Sigmoid colon (tissue), 7 donors: ENCODE measurements around the gene GRIN1. TPM values are rescaled to one million over a fixed set of nuclear protein-coding genes. Genes with fewer than 3 reads are reported as not detected.

ENCODE experiments used
- DNase-seq: peaks from one replicate; pipeline ENCODE4 v3.0.0-alpha.2; 2019
- H3K27ac ChIP-seq, 4 donors: fragments of 200-600 bp; sonication (generic); one replicate each; pipeline ENCODE4 v1.5.1; 2016 to 2019; ENCODE audit warnings: mild to moderate bottlenecking in 1 of 4
- H3K27me3 ChIP-seq, 3 donors: fragments of 200-600 bp; sonication (generic); one replicate each; pipeline ENCODE4 v1.5.1; 2019; ENCODE audit warnings: mild to moderate bottlenecking in 1 of 3
- H3K36me3 ChIP-seq, 4 donors: fragments of 200-600 bp; sonication (generic); one replicate each; pipeline ENCODE4 v1.5.1; 2016 to 2019
- H3K4me1 ChIP-seq, 4 donors: fragments of 200-600 bp; sonication (generic); one replicate each; pipeline ENCODE4 v1.5.1; 2017 to 2019
- H3K4me3 ChIP-seq, 4 donors: fragments of 200-600 bp; sonication (generic); one replicate each; pipeline ENCODE4 v1.5.1; 2017 to 2019; ENCODE audit warnings: mild to moderate bottlenecking in 2 of 4, moderate library complexity in 1 of 4
- H3K9me3 ChIP-seq, 4 donors: fragments of 200-600 bp in 3 of 4; sonication (generic) in 3 of 4; one replicate each; pipeline versions ENCODE4 v1.5.1 to v1.6.1; 2013 to 2019
- EP300 ChIP-seq, 4 donors: sonication (generic); formaldehyde crosslinking; IDR thresholded peaks; one replicate each; pipeline ENCODE4 v1.6.1; 2017; ENCODE audit warnings: antibody characterized with exemption in 4 of 4
- POLR2A ChIP-seq, 2 donors: fragments of 450-650 bp; IDR thresholded peaks; one replicate each; pipeline ENCODE4 v1.6.1; 2016; ENCODE audit warnings: antibody characterized with exemption in 2 of 2, mild to moderate bottlenecking in 2 of 2, moderate library complexity in 2 of 2
- POLR2AphosphoS5 ChIP-seq, 4 donors: sonication (generic); formaldehyde crosslinking; IDR thresholded peaks; one replicate each; pipeline ENCODE4 v1.6.1; 2017; ENCODE audit warnings: antibody characterized with exemption in 4 of 4
- WGBS, 2 donors: extraction: QIAGEN DNeasy Blood & Tissue Kit; methylation state at CpG; one replicate each; pipeline ENCODE4 v1.1.7; 2013; 5-methylcytosine and 5-hydroxymethylcytosine counted together
- intact Hi-C: fragments of 100-400 bp; cut with DNase I; formaldehyde crosslinking; loops from one replicate; pipeline ENCODE4 v1.15.1; 2023
- polyA plus RNA-seq, 3 donors: library from polyadenylated mRNA; stranded (reverse); fragments of 200-250 nt; gene quantifications; one replicate each; pipeline ENCODE4 v1.2.3, GENCODE V29; 2013
- total RNA-seq, 4 donors: library from RNA; depleted of rRNA; stranded (reverse); fragments of >200 nt; gene quantifications; one replicate each; pipeline ENCODE4 v1.1.0, GENCODE V29; 2016
- TF ChIP-seq, protein P1 (sequence below), 4 experiments: fragments of 450-650 bp in 3 of 4; fragments of 200-600 bp in 1 of 4; IDR thresholded peaks; one replicate each; pipeline ENCODE4 v1.5.1; 2016 to 2019; ENCODE audit warnings: antibody characterized with exemption in 4 of 4, mild to moderate bottlenecking in 3 of 4, moderate library complexity in 2 of 4
- donor health status: healthy with polysubstance abuse.
- donor health status: Bipolar disorder and iron deficiency.
- donor health status: healthy.

The GRIN1 gene
- total and polyA plus RNA-seq, 7 donors: 0.16 to 1.1 (median 0.41) TPM; not detected in 2

DNA sequence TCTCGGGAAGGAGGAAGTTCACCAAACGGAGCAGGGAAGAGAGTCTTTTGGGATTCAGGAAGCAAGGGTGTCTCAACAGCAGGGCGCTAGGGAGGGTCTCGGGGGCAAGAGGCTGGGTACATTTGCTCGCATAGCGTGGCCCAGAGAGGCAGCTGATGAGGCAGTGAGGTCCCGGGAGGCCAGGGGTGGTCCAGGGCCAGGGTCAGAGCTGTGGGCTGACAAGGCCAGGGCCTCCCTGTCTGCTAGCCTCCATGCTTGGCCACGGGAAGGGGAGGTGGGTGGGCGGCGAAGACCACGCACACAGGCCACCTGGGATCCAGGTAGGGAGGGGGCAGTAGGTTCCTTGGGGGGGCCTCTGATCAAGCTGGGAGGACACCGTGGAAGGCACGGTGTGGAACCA lies 72.6 kb downstream of the GRIN1 start:
- intact Hi-C loops: no loop called here

DNA sequence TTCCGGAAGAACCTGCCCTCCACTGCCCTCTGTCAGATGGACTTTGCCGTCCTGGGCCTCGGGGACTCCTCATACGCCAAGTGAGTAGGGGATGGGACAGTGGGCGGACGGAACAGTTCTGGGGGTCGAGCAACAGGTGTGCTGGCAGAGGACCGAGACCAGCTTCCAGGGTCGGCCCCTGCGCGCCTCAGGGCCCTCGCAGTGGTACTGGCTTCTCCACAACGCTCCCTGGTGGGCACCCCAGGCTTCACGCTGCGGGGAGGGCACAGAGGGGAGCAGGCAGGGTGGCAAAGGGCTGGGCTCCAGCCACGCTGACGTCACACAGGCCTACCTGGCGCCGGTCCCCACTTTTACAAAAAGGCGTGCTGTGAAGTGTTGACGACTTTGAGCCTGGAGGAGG lies 73.6 kb downstream of the GRIN1 start:
- peaks cover 0 to 5% (median 0%) of the 10 kb centered on the region in 4 donors for H3K4me1 ChIP-seq
- H3K27ac ChIP-seq: no peak overlapping the region
- no peak overlapping the region for H3K4me3 ChIP-seq
- no peaks in the 10 kb centered on the region for H3K9me3 ChIP-seq
- intact Hi-C loops: no loop called here
- H3K27me3 ChIP-seq: no peaks in the 10 kb centered on the region
- no peak for TF ChIP-seq POLR2A (IDR thresholded peaks at IDR 0.05)
- no peak for TF ChIP-seq EP300 (IDR thresholded peaks at IDR 0.05)
- TF ChIP-seq POLR2AphosphoS5 (IDR thresholded peaks at IDR 0.05): no peak
- TF ChIP-seq, protein P1, sequence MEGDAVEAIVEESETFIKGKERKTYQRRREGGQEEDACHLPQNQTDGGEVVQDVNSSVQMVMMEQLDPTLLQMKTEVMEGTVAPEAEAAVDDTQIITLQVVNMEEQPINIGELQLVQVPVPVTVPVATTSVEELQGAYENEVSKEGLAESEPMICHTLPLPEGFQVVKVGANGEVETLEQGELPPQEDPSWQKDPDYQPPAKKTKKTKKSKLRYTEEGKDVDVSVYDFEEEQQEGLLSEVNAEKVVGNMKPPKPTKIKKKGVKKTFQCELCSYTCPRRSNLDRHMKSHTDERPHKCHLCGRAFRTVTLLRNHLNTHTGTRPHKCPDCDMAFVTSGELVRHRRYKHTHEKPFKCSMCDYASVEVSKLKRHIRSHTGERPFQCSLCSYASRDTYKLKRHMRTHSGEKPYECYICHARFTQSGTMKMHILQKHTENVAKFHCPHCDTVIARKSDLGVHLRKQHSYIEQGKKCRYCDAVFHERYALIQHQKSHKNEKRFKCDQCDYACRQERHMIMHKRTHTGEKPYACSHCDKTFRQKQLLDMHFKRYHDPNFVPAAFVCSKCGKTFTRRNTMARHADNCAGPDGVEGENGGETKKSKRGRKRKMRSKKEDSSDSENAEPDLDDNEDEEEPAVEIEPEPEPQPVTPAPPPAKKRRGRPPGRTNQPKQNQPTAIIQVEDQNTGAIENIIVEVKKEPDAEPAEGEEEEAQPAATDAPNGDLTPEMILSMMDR (IDR thresholded peaks at IDR 0.05): no peak
- 81 to 89% methylated on average over 21 of the region's 21 CpGs for WGBS, 2 donors
- no peak for DNase-seq
- peaks cover 0 to 22% (median 0%) of the 10 kb centered on the region in 4 donors for H3K36me3 ChIP-seq

More for the DNA sequence above, 72.6 kb downstream of the GRIN1 start:
- H3K4me1 ChIP-seq: peaks cover 0 to 7% (median 7%) of the 10 kb centered on the region in 4 donors
- WGBS, 2 donors: 86 to 91% methylated on average over 13 of the region's 13 CpGs
- no peaks in the 10 kb centered on the region for H3K9me3 ChIP-seq
- no peaks in the 10 kb centered on the region for H3K27me3 ChIP-seq
- peaks cover 0 to 23% (median 0%) of the 10 kb centered on the region in 4 donors for H3K36me3 ChIP-seq
- no peak overlapping the region for H3K27ac ChIP-seq
- no peak for TF ChIP-seq POLR2AphosphoS5 (IDR thresholded peaks at IDR 0.05)
- TF ChIP-seq POLR2A (IDR thresholded peaks at IDR 0.05): no peak
- TF ChIP-seq, protein P1 (IDR thresholded peaks at IDR 0.05): no peak
- TF ChIP-seq EP300 (IDR thresholded peaks at IDR 0.05): no peak
- H3K4me3 ChIP-seq: no peak overlapping the region
- DNase-seq: no peak

DNA sequence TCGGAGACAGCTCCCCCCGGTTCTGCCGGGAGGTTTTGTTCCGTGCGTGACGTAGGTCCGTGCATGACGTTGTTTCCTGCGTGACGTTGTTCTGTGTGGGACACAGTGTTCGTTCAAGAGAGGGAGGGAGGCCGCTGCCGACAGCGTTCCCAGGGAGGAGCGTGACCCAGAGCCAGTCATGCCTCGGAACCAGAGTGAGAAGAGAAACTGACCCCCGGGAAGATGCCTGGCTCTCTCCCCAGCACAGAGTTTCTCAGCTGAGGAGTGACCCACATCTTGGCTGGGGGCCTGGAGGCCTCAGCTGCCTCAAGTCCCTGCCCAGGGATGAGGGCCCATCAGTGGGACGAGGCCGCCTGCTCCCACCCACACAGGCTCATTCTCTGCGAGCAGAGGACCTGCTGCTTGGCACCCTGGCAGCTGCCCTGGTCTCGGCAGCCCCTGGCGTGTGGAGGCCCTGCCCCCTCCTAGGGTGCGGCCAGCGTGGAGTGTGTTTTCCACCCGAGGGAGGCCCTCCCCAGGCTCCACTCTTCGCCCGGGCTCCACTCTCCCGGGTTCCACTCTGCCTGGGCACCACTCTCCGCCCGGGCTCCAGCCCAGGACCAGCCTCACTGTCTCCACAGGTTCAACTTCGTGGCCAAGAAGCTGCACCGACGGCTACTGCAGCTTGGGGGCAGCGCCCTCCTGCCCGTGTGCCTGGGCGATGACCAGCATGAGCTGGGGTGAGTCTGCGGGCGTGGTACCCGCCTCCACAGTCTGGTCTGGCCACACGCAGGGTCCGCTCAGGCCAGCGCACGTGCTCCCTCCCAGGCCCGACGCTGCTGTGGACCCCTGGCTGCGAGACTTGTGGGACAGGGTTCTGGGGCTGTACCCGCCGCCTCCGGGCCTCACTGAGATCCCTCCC lies 74.5 kb downstream of the GRIN1 start:
- H3K27ac ChIP-seq: no peak overlapping the region
- H3K4me3 ChIP-seq: no peak overlapping the region
- 88 to 93% methylated on average over 49 of the region's 49 CpGs for WGBS, 2 donors
- TF ChIP-seq, protein P1 (IDR thresholded peaks at IDR 0.05): no peak
- TF ChIP-seq EP300 (IDR thresholded peaks at IDR 0.05) (no peak), POLR2A (IDR thresholded peaks at IDR 0.05) (no peak), POLR2AphosphoS5 (IDR thresholded peaks at IDR 0.05) (no peak)
- H3K36me3 ChIP-seq: peaks cover 0 to 20% (median 0%) of the 10 kb centered on the region in 4 donors
- intact Hi-C loops: no loop called here
- no peaks in the 10 kb centered on the region for H3K27me3 ChIP-seq
- H3K9me3 ChIP-seq: no peaks in the 10 kb centered on the region
- H3K4me1 ChIP-seq: peaks cover 0 to 5% (median 0%) of the 10 kb centered on the region in 4 donors
- no peak for DNase-seq

DNA sequence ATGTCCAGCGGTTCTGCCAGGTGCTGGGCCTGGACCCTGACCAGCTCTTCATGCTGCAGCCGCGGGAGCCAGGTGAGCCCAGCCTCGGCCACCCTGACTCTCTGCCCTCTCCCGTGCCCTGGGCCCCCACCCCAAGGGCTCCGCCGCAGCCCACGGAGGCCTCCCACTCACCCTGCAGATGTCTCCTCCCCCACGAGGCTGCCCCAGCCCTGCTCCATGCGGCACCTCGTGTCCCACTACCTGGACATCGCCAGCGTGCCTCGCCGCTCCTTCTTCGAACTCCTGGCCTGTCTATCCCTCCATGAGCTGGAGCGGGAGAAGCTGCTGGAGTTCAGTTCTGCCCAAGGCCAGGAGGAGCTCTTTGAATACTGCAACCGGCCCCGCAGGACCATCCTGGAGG lies 75.7 kb downstream of the GRIN1 start:
- peaks cover 0 to 5% (median 0%) of the 10 kb centered on the region in 4 donors for H3K4me1 ChIP-seq
- H3K27me3 ChIP-seq: no peaks in the 10 kb centered on the region
- no peak overlapping the region for H3K27ac ChIP-seq
- H3K4me3 ChIP-seq: no peak overlapping the region
- intact Hi-C loops: no loop called here
- 95% methylated on average over 19 of the region's 19 CpGs for WGBS, 2 donors
- TF ChIP-seq EP300 (IDR thresholded peaks at IDR 0.05) (no peak), POLR2AphosphoS5 (IDR thresholded peaks at IDR 0.05) (no peak)
- no peak for DNase-seq
- no peaks in the 10 kb centered on the region for H3K9me3 ChIP-seq
- H3K36me3 ChIP-seq: peaks cover 0 to 16% (median 0%) of the 10 kb centered on the region in 4 donors

DNA sequence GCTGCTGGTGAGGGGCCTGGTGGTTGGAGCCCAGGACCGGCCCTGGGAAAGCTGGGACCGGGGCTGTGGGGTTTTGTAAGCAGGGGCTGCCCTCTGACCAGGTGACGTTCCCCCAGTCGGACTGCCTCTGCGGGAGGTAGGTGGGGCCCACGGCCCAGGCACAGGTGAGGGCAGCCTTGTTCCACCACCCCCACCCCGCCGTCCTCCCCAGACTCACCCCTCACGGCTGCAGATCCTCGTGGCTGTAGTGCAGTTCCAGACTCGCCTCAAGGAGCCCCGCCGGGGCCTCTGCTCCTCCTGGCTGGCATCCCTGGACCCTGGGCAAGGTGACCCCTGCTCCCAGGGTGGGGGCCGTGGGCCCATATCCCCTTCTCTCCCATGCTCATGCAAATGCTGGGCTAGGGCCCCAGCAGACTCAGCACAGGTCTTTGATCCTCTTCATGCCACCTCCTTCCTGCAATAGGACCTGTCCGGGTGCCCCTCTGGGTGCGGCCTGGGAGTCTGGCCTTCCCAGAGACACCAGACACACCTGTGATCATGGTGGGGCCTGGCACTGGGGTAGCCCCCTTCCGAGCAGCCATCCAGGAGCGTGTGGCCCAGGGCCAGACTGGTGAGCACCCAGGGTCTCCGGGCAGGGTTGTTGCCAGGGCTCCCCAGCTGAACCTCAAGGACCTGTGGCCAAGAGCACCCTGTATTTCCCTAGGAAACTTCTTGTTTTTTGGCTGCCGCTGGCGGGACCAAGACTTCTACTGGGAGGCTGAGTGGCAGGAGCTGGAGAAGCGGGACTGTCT lies 76.4 kb downstream of the GRIN1 start:
- Histone ChIP-seq H3K27ac (no peak overlapping the region), H3K36me3 (peaks cover 0 to 15% (median 0%) of the 10 kb centered on the region in 4 donors), H3K27me3 (no peaks in the 10 kb centered on the region), H3K9me3 (no peaks in the 10 kb centered on the region), H3K4me1 (peaks cover 0 to 5% (median 0%) of the 10 kb centered on the region in 4 donors), H3K4me3 (no peak overlapping the region)
- intact Hi-C loops: no loop called here
- DNase-seq: no peak
- TF ChIP-seq EP300 (IDR thresholded peaks at IDR 0.05) (no peak), POLR2AphosphoS5 (IDR thresholded peaks at IDR 0.05) (no peak), POLR2A (IDR thresholded peaks at IDR 0.05) (no peak)
- TF ChIP-seq, protein P1 (IDR thresholded peaks at IDR 0.05): no peak
- WGBS, 2 donors: 93 to 96% methylated on average over 22 of the region's 22 CpGs
